Progenitor cell of endocrine pancreas (in vitro differentiated cells): ENCODE data around the gene MYO9A. TPM values are rescaled to one million over a fixed set of nuclear protein-coding genes. Genes with fewer than 3 reads are reported as not detected.

Source experiments
- DNase-seq: peaks from one replicate; pipeline ENCODE4 v3.0.0; 2021; ENCODE audit warnings: low spot score; ENCODE audit not compliant: unreplicated experiment
- H3K27ac Mint-ChIP-seq: 2 replicates; pipeline ENCODE4 v1.8.0; 2021; ENCODE audit warnings: mild to moderate bottlenecking, moderate library complexity, mixed read lengths
- H3K27me3 Mint-ChIP-seq: 2 replicates; pipeline ENCODE4 v1.8.0; 2021; ENCODE audit warnings: mixed read lengths
- H3K36me3 Mint-ChIP-seq: 2 replicates; pipeline ENCODE4 v1.8.0; 2022; ENCODE audit warnings: mixed read lengths; ENCODE audit not compliant: insufficient read depth
- H3K4me1 Mint-ChIP-seq: 2 replicates; pipeline ENCODE4 v1.8.0; 2021; ENCODE audit warnings: low read depth, mixed read lengths
- H3K4me3 Mint-ChIP-seq: 2 replicates; pipeline ENCODE4 v1.8.0; 2021; ENCODE audit warnings: low read depth, mild to moderate bottlenecking, moderate library complexity, mixed read lengths
- H3K9me3 Mint-ChIP-seq: 2 replicates; pipeline ENCODE4 v1.8.0; 2021; ENCODE audit warnings: low read depth, mixed read lengths
- total RNA-seq: library from RNA; stranded (reverse); gene quantifications from 2 replicates; pipeline ENCODE4 v1.2.1, GENCODE V29; 2021
- TF ChIP-seq, protein P1 (sequence below): fragments of 200-600 bp; sonication (generic); IDR thresholded peaks from one replicate; pipeline ENCODE4 v1.5.0; 2021; ENCODE audit warnings: antibody characterized with exemption, mild to moderate bottlenecking; ENCODE audit not compliant: unreplicated experiment

MYO9A gene
- total RNA-seq, 1 donor from 2014 or later = 32.0 TPM

DNA sequence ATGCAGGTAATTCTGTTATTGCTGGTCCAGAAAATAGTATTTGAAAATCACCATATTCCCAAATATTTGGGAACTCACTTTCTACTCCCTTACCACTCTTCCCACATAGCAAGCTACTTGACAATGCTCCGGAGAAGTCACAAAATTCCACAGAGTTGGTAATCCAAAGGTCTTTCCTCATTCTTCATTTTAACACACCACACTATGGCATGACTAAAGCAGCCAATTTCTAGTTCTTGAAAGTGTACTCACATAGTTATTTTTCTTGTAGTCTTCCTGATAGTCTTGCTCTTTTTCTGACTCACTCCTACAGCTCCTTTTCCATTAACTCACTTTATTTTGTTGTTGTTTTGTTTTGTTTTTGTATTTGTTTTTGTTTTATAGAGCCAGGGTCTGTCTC, 67.2 kb downstream of the MYO9A start:
- peaks cover 4% of the 10 kb centered on the region for H3K4me1 Mint-ChIP-seq
- TF ChIP-seq, protein P1, sequence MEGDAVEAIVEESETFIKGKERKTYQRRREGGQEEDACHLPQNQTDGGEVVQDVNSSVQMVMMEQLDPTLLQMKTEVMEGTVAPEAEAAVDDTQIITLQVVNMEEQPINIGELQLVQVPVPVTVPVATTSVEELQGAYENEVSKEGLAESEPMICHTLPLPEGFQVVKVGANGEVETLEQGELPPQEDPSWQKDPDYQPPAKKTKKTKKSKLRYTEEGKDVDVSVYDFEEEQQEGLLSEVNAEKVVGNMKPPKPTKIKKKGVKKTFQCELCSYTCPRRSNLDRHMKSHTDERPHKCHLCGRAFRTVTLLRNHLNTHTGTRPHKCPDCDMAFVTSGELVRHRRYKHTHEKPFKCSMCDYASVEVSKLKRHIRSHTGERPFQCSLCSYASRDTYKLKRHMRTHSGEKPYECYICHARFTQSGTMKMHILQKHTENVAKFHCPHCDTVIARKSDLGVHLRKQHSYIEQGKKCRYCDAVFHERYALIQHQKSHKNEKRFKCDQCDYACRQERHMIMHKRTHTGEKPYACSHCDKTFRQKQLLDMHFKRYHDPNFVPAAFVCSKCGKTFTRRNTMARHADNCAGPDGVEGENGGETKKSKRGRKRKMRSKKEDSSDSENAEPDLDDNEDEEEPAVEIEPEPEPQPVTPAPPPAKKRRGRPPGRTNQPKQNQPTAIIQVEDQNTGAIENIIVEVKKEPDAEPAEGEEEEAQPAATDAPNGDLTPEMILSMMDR = no peak
- H3K27ac Mint-ChIP-seq = no peak overlapping the region
- H3K9me3 Mint-ChIP-seq = peaks cover 3% of the 10 kb centered on the region
- no peak overlapping the region for H3K4me3 Mint-ChIP-seq
- DNase-seq = no peak
- H3K27me3 Mint-ChIP-seq = no peaks in the 10 kb centered on the region
- H3K36me3 Mint-ChIP-seq = no peaks in the 10 kb centered on the region

DNA sequence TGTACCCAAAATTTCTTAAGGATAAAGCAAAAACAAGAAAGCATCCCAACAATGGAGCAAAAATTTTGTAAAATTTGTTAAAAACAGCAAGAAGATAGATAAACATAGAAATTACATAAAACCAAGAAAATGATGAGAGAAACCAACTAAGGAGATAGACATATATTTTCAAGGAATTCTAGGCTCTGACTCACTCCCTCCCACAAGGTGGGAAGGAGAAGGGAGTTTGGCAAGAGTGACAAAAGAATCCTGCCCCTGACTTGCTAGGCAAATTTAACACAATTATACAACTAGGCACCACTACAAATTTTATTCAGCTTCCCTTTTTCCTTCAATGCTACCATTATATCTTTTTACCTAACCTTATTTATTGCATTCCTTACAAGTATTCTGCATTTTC, 70.9 kb downstream of the MYO9A start:
- Mint-ChIP-seq H3K36me3 (peaks cover 3% of the 10 kb centered on the region), H3K27ac (no peak overlapping the region), H3K4me3 (no peak overlapping the region), H3K9me3 (no peaks in the 10 kb centered on the region), H3K4me1 (no peaks in the 10 kb centered on the region), H3K27me3 (no peaks in the 10 kb centered on the region)
- DNase-seq = no peak
- TF ChIP-seq, protein P1 = no peak

DNA sequence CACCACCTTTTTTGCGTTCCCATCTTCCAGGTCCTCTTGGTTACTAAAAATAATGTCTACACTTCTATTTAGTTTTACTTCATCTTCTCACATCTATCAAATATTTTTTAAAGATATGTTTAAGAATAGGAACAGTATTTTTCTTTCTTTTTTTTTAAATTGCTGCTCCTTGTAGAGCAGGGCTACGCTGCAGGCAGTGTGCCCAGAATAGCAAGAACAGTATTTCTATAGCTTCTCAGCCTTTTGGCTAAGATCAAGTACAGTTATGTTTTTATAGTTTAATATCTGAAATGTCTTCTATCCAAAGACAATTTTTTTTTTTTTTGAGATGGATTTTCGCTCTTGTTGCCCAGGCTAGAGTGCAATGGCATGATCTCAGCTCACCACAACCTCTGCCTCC, 73.0 kb downstream of the MYO9A start:
- no peak for DNase-seq
- Mint-ChIP-seq H3K9me3 (no peaks in the 10 kb centered on the region), H3K36me3 (peaks cover 4% of the 10 kb centered on the region), H3K27me3 (no peaks in the 10 kb centered on the region), H3K4me1 (no peaks in the 10 kb centered on the region), H3K4me3 (no peak overlapping the region), H3K27ac (no peak overlapping the region)
- TF ChIP-seq, protein P1 = no peak

DNA sequence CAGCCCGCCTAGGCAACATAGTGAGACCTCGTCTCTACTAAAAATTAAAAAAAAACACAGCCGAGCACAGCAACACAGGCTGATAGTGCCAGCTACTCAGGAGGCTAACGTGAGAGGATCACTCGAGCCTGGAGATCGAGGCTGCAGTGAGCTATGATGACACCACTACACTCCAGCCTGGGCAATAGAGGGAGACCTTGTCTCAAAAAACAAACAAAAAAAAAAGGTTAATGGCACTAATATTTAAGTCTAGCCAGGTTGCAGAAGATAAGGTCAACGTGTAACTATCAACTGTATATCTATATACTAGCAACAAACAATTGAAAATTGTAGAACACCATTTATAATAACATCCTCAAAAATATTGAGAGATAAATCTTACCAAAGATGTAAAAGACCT, 75.1 kb downstream of the MYO9A start:
- Mint-ChIP-seq H3K4me3 (no peak overlapping the region), H3K27me3 (no peaks in the 10 kb centered on the region), H3K27ac (no peak overlapping the region), H3K9me3 (peaks cover 8% of the 10 kb centered on the region), H3K36me3 (peaks cover 11% of the 10 kb centered on the region), H3K4me1 (no peaks in the 10 kb centered on the region)
- TF ChIP-seq, protein P1 = no peak
- no peak for DNase-seq

DNA sequence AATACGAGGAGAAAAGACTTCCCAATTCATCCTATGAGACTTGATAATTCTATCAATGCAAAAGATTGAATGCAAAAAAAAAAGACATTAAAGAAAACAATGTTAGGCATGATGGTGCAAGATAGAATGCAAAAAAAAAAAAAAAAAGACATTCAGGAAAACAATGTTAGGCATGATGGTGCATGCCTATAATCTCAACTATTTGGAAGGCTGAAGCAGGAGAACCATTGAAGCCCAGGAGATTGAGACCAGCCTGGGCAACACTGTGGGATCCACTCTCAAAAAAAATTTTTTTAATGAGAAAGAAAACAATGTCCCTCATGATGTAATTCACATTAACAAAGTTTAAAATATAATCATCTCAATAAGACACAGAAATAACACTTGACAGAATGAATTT, 75.9 kb downstream of the MYO9A start:
- Mint-ChIP-seq H3K4me3 (no peak overlapping the region), H3K27ac (no peak overlapping the region), H3K4me1 (no peaks in the 10 kb centered on the region), H3K9me3 (peaks cover 11% of the 10 kb centered on the region), H3K27me3 (no peaks in the 10 kb centered on the region), H3K36me3 (peaks cover 15% of the 10 kb centered on the region)
- TF ChIP-seq, protein P1 = no peak
- DNase-seq = no peak
